ENCODE results near the gene DFFA.

DFFA gene

DNA sequence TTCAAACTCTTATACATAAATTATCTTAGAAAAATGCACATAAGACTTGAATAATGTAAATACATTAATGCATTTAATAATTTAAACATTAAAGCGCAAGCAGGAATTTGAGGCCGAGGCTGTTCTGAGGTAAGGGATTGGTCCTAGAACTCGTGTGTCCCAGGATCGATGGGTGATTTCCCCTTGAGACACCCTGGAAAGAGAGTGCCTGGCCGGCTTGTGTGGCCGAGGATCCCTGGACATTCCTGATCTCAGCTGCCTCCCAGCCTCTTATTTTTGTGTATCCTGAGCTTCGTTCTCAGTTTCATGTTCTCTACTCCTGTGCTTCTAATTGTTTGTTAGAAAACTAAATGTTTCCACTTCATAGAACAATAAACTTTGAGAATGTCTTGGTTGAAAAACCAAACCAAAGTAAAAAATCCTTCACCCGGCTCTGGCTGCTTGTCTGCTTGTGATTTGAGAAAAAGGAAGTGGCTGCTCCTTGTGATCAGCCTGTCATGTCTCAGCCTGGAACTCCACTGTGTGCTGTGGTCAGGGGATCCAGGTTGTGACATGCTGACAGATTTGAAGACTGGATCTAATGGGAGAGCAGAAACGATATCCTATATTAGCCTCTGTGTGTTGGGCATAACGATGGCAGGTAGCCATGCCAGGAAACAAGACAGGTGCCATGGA, 43.1 kb upstream of the DFFA start:
- TF ChIP-seq PAX5 (IDR thresholded peaks at IDR 0.05; ENCODE audit: insufficient read depth, low read length, severe bottlenecking), result no peak
- TF ChIP-seq POU2F2 (IDR thresholded peaks at IDR 0.05; ENCODE audit: low read depth, low read length), result no peak
- no peak for TF ChIP-seq TAF1 (IDR thresholded peaks at IDR 0.05; ENCODE audit: low read depth, low read length)
- peak; percentile 89 for TF ChIP-seq SPI1 (IDR thresholded peaks at IDR 0.05; ENCODE audit: low read depth, low read length)
- TF ChIP-seq POLR2AphosphoS5 (IDR thresholded peaks at IDR 0.05; ENCODE audit: low read depth, low read length), result no peak
- no peak for TF ChIP-seq POLR2A (IDR thresholded peaks at IDR 0.05; ENCODE audit: low read depth, low read length)
- FAIRE-seq (peak; percentile 66), DNase-seq (ENCODE audit: insufficient read length, low spot score) (no peak)

DNA sequence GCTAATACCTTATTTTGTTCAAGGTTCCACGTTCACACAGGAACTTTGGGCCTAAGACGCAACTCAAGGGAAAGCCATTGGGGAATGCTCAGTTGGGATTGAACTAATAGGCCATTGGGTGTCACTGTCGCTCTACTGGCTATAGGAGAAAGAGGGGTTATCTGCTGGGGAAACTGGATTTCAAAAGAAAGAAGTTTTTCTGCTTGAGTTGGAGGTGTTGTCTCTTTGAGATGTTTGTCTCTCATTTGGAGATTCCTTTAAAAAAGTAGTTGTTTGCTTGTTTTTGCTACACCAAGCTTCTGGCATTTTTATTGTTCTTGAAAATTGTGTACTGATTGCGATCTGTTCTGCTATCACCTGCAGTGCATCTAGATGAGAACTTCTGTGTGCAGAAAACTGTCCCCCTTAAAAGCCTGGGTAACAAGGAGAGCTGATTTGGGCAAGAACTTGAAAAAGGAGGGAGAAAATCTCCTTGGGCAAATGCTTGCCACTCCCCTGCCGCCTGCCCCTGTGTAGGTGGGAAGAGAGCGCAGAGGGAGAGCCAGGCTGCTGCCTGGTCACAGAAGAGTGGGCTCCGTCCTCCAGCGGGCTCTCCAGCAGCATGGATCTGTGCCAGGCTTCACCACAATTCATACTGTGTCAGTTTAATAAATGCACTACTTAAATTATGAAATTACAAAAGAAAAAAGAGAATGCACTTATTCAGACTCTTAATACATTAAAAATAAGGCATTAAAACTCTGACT, 42.3 kb upstream of the DFFA start:
- no peak for TF ChIP-seq TAF1 (IDR thresholded peaks at IDR 0.05; ENCODE audit: low read depth, low read length)
- TF ChIP-seq POLR2AphosphoS5 (IDR thresholded peaks at IDR 0.05; ENCODE audit: low read depth, low read length), result no peak
- no peak for TF ChIP-seq POU2F2 (IDR thresholded peaks at IDR 0.05; ENCODE audit: low read depth, low read length)
- DNase-seq (ENCODE audit: insufficient read length, low spot score), result no peak
- no peak for FAIRE-seq

DNA sequence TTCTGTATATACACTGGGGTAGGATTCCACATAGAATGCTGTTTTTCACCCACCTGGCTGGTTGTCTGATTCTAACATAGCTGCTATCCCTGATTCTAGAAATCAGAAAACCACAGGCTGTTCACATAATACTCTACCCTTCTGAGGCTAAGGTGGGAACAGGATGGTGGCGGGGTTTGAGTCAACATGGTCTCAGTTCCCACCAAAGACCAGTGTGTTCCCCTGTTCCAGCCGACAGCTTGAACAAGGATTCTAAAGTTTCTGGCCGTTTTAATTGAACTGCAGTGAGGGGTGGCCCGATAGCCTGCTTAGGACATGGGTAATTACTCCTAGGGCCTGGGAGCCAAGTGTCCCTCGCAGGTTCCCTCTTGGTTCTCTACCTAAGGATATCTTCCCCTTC, 40.9 kb upstream of the DFFA start:
- TF ChIP-seq POU2F2 (IDR thresholded peaks at IDR 0.05; ENCODE audit: low read depth, low read length) (no peak), PAX5 (IDR thresholded peaks at IDR 0.05; ENCODE audit: insufficient read depth, low read length, severe bottlenecking) (no peak), SPI1 (IDR thresholded peaks at IDR 0.05; ENCODE audit: low read depth, low read length) (no peak), POLR2A (IDR thresholded peaks at IDR 0.05; ENCODE audit: low read depth, low read length) (no peak)
- FAIRE-seq (no peak), DNase-seq (ENCODE audit: insufficient read length, low spot score) (no peak)

DNA sequence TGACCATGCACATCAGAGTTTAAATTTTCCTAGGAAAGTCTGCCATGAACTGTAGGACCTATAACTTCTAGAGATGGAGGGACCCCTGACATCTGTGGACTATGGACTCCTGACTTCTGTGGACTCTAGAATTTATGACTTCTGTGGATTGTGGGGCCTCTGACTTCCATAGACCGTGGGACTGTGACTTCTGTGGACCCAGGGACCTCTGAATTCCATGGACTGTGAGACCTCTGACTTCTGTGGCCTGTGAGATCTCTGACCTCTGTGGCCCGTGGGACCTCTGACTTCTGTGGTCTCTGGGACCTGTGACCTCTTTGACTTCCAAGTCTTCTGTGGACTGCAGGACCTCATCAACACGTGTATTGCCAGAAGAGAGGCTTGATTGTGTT, 39.2 kb upstream of the DFFA start:
- FAIRE-seq (no peak), DNase-seq (ENCODE audit: insufficient read length, low spot score) (no peak)
- no peak for TF ChIP-seq POLR2AphosphoS5 (IDR thresholded peaks at IDR 0.05; ENCODE audit: low read depth, low read length)

DNA sequence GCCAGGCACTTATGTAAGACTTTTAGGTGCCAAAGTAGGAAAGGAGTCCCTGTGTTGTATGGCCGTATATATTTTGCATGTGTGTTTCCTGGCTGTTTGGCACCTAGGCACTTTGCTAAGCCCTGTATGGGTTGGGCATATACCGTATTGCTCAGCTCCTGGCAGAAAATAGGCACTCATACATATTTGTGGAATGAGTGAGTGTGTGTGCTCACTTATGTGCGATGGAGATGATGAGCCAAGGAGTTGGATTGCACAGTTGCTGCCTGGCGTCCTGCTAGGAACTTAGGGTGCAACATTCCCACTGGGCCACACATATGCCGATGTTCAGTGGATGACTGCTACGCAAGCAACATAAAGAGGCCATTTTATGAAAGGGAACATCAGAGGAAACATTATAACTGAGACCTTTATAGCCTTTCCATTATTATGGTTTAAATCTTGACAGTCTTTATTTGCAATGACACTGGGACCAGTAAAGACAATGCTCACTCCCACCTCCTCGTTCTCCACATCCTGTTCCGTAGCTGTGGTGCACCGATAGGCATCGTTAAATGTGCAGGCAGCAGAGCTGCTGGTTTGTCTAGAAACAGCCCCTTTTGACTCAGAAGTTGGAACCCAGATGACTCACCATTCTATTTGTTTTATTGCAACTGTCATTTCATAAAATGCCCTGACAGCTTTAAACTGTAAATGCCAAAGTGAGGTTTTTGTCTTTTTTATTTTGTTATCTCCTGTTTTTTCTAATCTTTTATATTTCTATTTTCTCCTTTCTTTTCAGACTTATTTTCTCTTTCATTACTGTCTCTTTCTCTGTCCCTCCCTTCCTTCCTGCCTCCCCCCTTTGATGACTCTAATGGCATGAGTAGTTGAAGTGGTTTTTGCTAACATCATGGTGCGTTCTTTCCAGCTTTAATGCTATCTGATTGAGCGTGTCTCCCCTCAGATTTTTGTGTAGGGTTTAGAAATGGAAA, 38.5 kb upstream of the DFFA start:
- no peak for TF ChIP-seq POLR2A (IDR thresholded peaks at IDR 0.05; ENCODE audit: low read depth, low read length)
- TF ChIP-seq SPI1 (IDR thresholded peaks at IDR 0.05; ENCODE audit: low read depth, low read length), result peak; percentile 44; the same call in 1 of the 2 replicates
- no peak for TF ChIP-seq TAF1 (IDR thresholded peaks at IDR 0.05; ENCODE audit: low read depth, low read length)
- peak; percentile 70 for TF ChIP-seq POU2F2 (IDR thresholded peaks at IDR 0.05; ENCODE audit: low read depth, low read length)
- TF ChIP-seq PAX5 (IDR thresholded peaks at IDR 0.05; ENCODE audit: insufficient read depth, low read length, severe bottlenecking), result peak; percentile 69
- peak; percentile 64 for DNase-seq (ENCODE audit: insufficient read length, low spot score)
- FAIRE-seq, result peak; percentile 97

DNA sequence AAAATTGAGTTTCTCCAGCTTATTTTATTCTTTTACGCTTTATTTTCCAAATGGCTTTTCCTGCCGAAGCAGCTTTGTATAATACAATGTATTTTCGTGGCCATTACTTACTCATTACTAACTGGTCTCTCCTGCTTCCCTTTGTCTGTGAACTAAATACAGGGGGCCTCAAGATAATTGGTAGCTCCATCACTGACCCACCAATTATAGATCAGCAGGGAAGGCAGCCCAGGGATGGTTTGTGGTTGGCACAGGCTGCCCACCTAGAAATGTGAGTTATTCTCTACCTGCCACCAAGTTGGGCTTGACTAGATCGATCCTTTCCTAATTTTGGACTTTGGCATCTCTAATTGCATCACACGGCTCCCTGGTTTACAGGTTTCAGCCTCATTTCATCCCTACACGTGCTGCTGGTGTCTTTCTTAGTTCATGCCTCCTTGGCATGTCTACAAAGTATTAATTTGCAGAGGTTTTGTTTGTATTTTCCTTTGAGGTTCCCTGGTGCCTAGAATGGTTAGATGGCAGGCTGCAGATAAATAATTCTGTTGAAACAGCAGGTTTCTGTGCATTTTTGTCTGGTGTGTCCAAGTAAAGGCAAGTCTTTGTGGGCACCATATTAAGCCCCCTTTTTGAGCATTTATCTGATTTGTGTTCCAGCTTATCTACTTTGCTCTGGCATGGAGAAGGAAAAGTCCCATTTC, 37.6 kb upstream of the DFFA start:
- no peak for FAIRE-seq

DNA sequence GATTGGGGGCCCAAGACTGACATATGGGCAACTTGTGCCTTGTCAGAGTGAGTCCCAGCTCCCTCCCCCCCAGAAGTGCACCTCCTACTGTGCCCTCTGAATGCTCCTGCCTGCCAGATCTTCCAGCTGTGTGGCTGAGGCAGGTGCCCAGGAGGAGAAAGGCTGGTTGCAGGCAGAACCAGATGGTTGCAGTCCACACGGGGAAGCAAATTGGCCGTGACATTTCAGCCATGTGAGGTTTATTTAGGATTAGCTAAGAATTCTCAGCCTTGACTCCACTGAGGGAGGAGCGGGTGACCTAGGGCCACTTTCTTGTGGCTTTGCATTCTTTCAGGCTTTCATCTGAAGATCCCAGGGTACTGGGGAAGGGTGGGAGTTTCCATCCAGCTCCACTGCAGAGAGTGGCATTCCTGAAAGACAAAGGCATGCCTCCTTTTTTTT, 36.2 kb upstream of the DFFA start:
- FAIRE-seq (no peak), DNase-seq (ENCODE audit: insufficient read length, low spot score) (no peak)
- no peak for TF ChIP-seq POU2F2 (IDR thresholded peaks at IDR 0.05; ENCODE audit: low read depth, low read length)
- TF ChIP-seq PAX5 (IDR thresholded peaks at IDR 0.05; ENCODE audit: insufficient read depth, low read length, severe bottlenecking), result no peak
- TF ChIP-seq POLR2AphosphoS5 (IDR thresholded peaks at IDR 0.05; ENCODE audit: low read depth, low read length), result no peak
- no peak for TF ChIP-seq TAF1 (IDR thresholded peaks at IDR 0.05; ENCODE audit: low read depth, low read length)
- TF ChIP-seq POLR2A (IDR thresholded peaks at IDR 0.05; ENCODE audit: low read depth, low read length), result no peak
- TF ChIP-seq SPI1 (IDR thresholded peaks at IDR 0.05; ENCODE audit: low read depth, low read length), result no peak

More for the DNA sequence above, 37.6 kb upstream of the DFFA start:
- no peak for DNase-seq (ENCODE audit: insufficient read length, low spot score)
- TF ChIP-seq POLR2A (IDR thresholded peaks at IDR 0.05; ENCODE audit: low read depth, low read length), result no peak
- TF ChIP-seq POLR2AphosphoS5 (IDR thresholded peaks at IDR 0.05; ENCODE audit: low read depth, low read length), result no peak
- TF ChIP-seq PAX5 (IDR thresholded peaks at IDR 0.05; ENCODE audit: insufficient read depth, low read length, severe bottlenecking), result no peak
- no peak for TF ChIP-seq POU2F2 (IDR thresholded peaks at IDR 0.05; ENCODE audit: low read depth, low read length)
- no peak for TF ChIP-seq SPI1 (IDR thresholded peaks at IDR 0.05; ENCODE audit: low read depth, low read length)

DNA sequence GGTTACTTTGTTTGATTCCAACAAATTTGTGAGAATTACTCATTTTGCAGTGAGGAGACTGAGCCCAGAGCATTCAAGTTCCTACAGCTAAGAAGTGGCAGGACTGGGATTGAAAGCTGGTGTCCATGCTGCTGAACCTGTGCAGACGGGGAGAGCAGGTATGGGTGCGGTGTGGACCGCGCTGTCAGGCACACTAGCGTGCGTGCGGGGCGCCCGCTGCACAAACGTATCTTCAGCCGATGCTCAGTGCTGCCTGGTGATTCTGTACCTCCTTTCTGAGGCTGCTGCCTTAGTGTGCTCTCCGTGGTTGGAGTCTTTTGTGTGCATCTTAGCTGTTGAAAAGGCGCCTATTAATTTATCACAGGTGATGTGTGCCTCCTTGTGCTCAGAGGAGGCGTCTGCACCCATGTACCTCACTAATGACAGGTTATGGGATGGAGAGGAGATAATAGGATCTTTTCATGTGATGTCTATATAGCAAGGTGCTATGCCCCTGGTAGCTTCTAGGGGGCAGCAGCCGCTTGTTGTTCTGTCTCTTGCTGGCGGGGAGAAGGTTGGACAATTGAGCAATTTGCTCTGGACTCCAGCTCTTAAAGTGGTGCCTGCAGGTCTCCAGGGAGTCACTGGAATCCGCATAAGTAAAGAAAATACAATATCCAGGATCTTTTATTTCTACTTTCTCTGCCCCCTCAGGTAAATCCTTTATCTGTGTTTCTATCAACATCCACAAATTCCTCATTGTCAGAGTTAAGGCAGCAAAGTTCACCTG, 35.0 kb upstream of the DFFA start:
- FAIRE-seq, result peak; percentile 70
- TF ChIP-seq PAX5 (IDR thresholded peaks at IDR 0.05; ENCODE audit: insufficient read depth, low read length, severe bottlenecking) (no peak), SPI1 (IDR thresholded peaks at IDR 0.05; ENCODE audit: low read depth, low read length) (no peak), POU2F2 (IDR thresholded peaks at IDR 0.05; ENCODE audit: low read depth, low read length) (no peak), POLR2AphosphoS5 (IDR thresholded peaks at IDR 0.05; ENCODE audit: low read depth, low read length) (no peak), TAF1 (IDR thresholded peaks at IDR 0.05; ENCODE audit: low read depth, low read length) (no peak), POLR2A (IDR thresholded peaks at IDR 0.05; ENCODE audit: low read depth, low read length) (no peak)
- peak; percentile 47 for DNase-seq (ENCODE audit: insufficient read length, low spot score)

Measured in GM12891 (cell line).